MM.1S (cell line): Measurements from ENCODE around the gene ABCB6.

ENCODE experiments used
- DNase-seq: peaks from one replicate; pipeline ENCODE4 v3.0.0-alpha.2; 2015
- H2AFZ ChIP-seq: fragments of 300-600 bp; sonication (generic); 2 replicates; pipeline ENCODE4 v1.6.0; 2016; ENCODE audit warnings: antibody characterized with exemption, low read length
- H3F3A ChIP-seq: fragments of 300-600 bp; sonication (generic); 2 replicates; pipeline ENCODE4 v1.6.1; 2016; ENCODE audit warnings: mild to moderate bottlenecking, antibody characterized with exemption, low read length, moderate library complexity, mixed read lengths; ENCODE audit not compliant: insufficient read depth
- H3K27ac ChIP-seq: fragments of 300-600 bp; sonication (generic); 2 replicates; pipeline ENCODE4 v1.5.1; 2016; ENCODE audit warnings: mild to moderate bottlenecking, low read length
- H3K27me3 ChIP-seq: fragments of 300-600 bp; sonication (generic); replicated peaks from 2 replicates; pipeline ENCODE4 v1.6.0; 2016; ENCODE audit warnings: low read length; ENCODE audit not compliant: insufficient read depth
- H3K36me3 ChIP-seq: fragments of 300-600 bp; sonication (generic); replicated peaks from 2 replicates; pipeline ENCODE4 v1.6.1; 2016; ENCODE audit warnings: mild to moderate bottlenecking, low read length, mixed read lengths; ENCODE audit not compliant: insufficient read depth
- H3K4me1 ChIP-seq: fragments of 300-600 bp; sonication (generic); 2 replicates; pipeline ENCODE4 v1.6.1; 2016; ENCODE audit warnings: low read length, mixed read lengths
- H3K4me2 ChIP-seq: fragments of 300-600 bp; sonication (generic); 2 replicates; pipeline ENCODE4 v1.6.0; 2016; ENCODE audit warnings: low read depth, low read length
- H3K4me3 ChIP-seq: fragments of 300-600 bp; sonication (generic); 2 replicates; pipeline ENCODE4 v1.5.1; 2016; ENCODE audit warnings: low read length, mixed read lengths
- H3K79me2 ChIP-seq: fragments of 300-600 bp; sonication (generic); 2 replicates; pipeline ENCODE4 v1.6.1; 2016; ENCODE audit warnings: mixed run types, low read length, mixed read lengths
- H3K9ac ChIP-seq: fragments of 300-600 bp; sonication (generic); 2 replicates; pipeline ENCODE4 v1.6.1; 2016; ENCODE audit warnings: low read length, mixed read lengths
- H3K9me2 ChIP-seq: fragments of 300-600 bp; sonication (generic); replicated peaks from 2 replicates; pipeline ENCODE4 v1.6.1; 2016; ENCODE audit warnings: mild to moderate bottlenecking, low read length, mixed read lengths; ENCODE audit not compliant: insufficient read depth
- H3K9me3 ChIP-seq: fragments of 300-600 bp; sonication (generic); replicated peaks from 2 replicates; pipeline ENCODE4 v1.6.1; 2016; ENCODE audit warnings: mild to moderate bottlenecking, low read length, mixed read lengths; ENCODE audit not compliant: insufficient read depth
- H4K20me1 ChIP-seq: fragments of 300-600 bp; sonication (generic); 2 replicates; pipeline ENCODE4 v1.6.1; 2016; ENCODE audit warnings: mild to moderate bottlenecking, low read length, moderate library complexity, mixed read lengths; ENCODE audit not compliant: insufficient read depth
- CTCF ChIP-seq: fragments of 300-600 bp; sonication (generic); IDR thresholded peaks from 2 replicates; pipeline ENCODE4 v1.5.1; 2016; ENCODE audit warnings: antibody characterized with exemption, low read length, mixed read lengths
- EZH2 ChIP-seq: fragments of 300-600 bp; sonication (generic); optimal IDR thresholded peaks from 2 replicates; pipeline ENCODE3; 2017; ENCODE audit warnings: low read depth, mild to moderate bottlenecking, antibody characterized with exemption, low read length, mixed read lengths
- EZH2phosphoT487 ChIP-seq: fragments of 300-600 bp; sonication (generic); IDR thresholded peaks from 2 replicates; pipeline ENCODE4 v1.6.1; 2018; ENCODE audit warnings: antibody characterized with exemption, low read length

ABCB6 gene

GRCh38 chr2:219163156-219163555, 55.6 kb downstream of the ABCB6 start:
- Histone ChIP-seq H3K4me1 (peaks cover 5% of the 10 kb centered on the region; the same call in 1 of the 2 replicates), H3K27me3 (no peaks in the 10 kb centered on the region), H3K4me2 (no peak overlapping the region), H2AFZ (no peak overlapping the region), H3K9me3 (no peaks in the 10 kb centered on the region), H3K9ac (no peak overlapping the region), H3K9me2 (no peaks in the 10 kb centered on the region), H4K20me1 (no peaks in the 10 kb centered on the region), H3K27ac (no peak overlapping the region), H3K79me2 (peaks cover 4% of the 10 kb centered on the region; the same call in 1 of the 2 replicates), H3K36me3 (no peaks in the 10 kb centered on the region), H3F3A (no peaks in the 10 kb centered on the region), H3K4me3 (no peak overlapping the region)
- no peak for DNase-seq
- TF ChIP-seq EZH2phosphoT487 (no peak), CTCF (no peak), EZH2 (no peak)

GRCh38 chr2:219161097-219161496, 57.7 kb downstream of the ABCB6 start:
- peak overlapping the region; percentile 75 for H3K4me2 ChIP-seq
- peak overlapping the region; percentile 72 for H2AFZ ChIP-seq
- H3K79me2 ChIP-seq = peaks cover 4% of the 10 kb centered on the region; the same call in 1 of the 2 replicates
- H3K9me2 ChIP-seq = no peaks in the 10 kb centered on the region
- H3K27me3 ChIP-seq = no peaks in the 10 kb centered on the region
- H3F3A ChIP-seq = no peaks in the 10 kb centered on the region
- peaks cover 5% of the 10 kb centered on the region; the same call in 1 of the 2 replicates for H3K4me1 ChIP-seq
- peak overlapping the region; percentile 80; the same call in 1 of the 2 replicates for H3K27ac ChIP-seq
- peak overlapping the region; percentile 82; the same call in 1 of the 2 replicates for H3K9ac ChIP-seq
- DNase-seq = no peak
- H3K9me3 ChIP-seq = no peaks in the 10 kb centered on the region
- TF ChIP-seq CTCF = no peak
- TF ChIP-seq EZH2 = no peak
- no peak for TF ChIP-seq EZH2phosphoT487
- no peaks in the 10 kb centered on the region for H3K36me3 ChIP-seq
- H4K20me1 ChIP-seq = no peaks in the 10 kb centered on the region
- H3K4me3 ChIP-seq = peak overlapping the region; percentile 85

- H3K27me3 ChIP-seq = no peaks in the 10 kb centered on the region
- H3K4me3 ChIP-seq = peak within 1 kb of the TSS; percentile 85
- peak; percentile 93 for DNase-seq
- peak within 1 kb of the TSS; percentile 82 for H3K9ac ChIP-seq
- peak within 1 kb of the TSS; percentile 72 for H2AFZ ChIP-seq
- H3K9me2 ChIP-seq = no peaks in the 10 kb centered on the region
- H3K79me2 ChIP-seq = peaks cover 4% of the 10 kb centered on the region; the same call in 1 of the 2 replicates
- no peaks in the 10 kb centered on the region for H3K9me3 ChIP-seq
- H3F3A ChIP-seq = no peaks in the 10 kb centered on the region
- peak within 1 kb of the TSS; percentile 75 for H3K4me2 ChIP-seq
- H4K20me1 ChIP-seq = no peaks in the 10 kb centered on the region
- peaks cover 5% of the 10 kb centered on the region; the same call in 1 of the 2 replicates for H3K4me1 ChIP-seq
- peak within 1 kb of the TSS; percentile 80 for H3K27ac ChIP-seq
- TF ChIP-seq CTCF = peak; percentile 94
- no peak for TF ChIP-seq EZH2
- H3K36me3 ChIP-seq = no peaks in the 10 kb centered on the region
These were observed 58.4 kb downstream of the ABCB6 start, which contains the start of gene NHEJ1 for GRCh38 chr2:219160186-219161017. NHEJ1 (minus strand) TSS chr2:219160815; CDS start chr2:219158362, 2,453 bp downstream.
